ENCODE data around the gene B4GALNT3. TPM values are rescaled to one million over a fixed set of nuclear protein-coding genes. Genes with fewer than 3 reads are reported as not detected.

The B4GALNT3 gene
- total RNA-seq, 2 experiments from 2014 or later, result 3.4 to 5.4 TPM

- ChIA-PET POLR2A (no interaction called here), CTCF (ENCODE audit: unreplicated experiment) (no interaction called here)
- Histone ChIP-seq H3K4me3 (ENCODE audit: low read depth, low read length, poor library complexity, severe bottlenecking) (no peak overlapping the region), H3K9me3 (ENCODE audit: low read length) (no peaks in the 10 kb centered on the region), H3K79me2 (ENCODE audit: insufficient read depth, low read depth, low read length) (no peaks in the 10 kb centered on the region), H4K20me1 (ENCODE audit: insufficient read depth, low read length) (no peaks in the 10 kb centered on the region), H3K9me2 (ENCODE audit: insufficient read depth, low read length) (no peaks in the 10 kb centered on the region), H2AFZ (ENCODE audit: low read length) (no peak overlapping the region), H3K4me2 (ENCODE audit: low read length) (no peak overlapping the region), H3K36me3 (ENCODE audit: insufficient read depth, low read length) (no peaks in the 10 kb centered on the region), H3K4me1 (ENCODE audit: insufficient read depth, low read length, poor library complexity, severe bottlenecking) (peaks cover 5% of the 10 kb centered on the region), H3K27ac (ENCODE audit: low read depth, low read length, poor library complexity, severe bottlenecking) (no peak overlapping the region)
- TF ChIP-seq, protein P1, sequence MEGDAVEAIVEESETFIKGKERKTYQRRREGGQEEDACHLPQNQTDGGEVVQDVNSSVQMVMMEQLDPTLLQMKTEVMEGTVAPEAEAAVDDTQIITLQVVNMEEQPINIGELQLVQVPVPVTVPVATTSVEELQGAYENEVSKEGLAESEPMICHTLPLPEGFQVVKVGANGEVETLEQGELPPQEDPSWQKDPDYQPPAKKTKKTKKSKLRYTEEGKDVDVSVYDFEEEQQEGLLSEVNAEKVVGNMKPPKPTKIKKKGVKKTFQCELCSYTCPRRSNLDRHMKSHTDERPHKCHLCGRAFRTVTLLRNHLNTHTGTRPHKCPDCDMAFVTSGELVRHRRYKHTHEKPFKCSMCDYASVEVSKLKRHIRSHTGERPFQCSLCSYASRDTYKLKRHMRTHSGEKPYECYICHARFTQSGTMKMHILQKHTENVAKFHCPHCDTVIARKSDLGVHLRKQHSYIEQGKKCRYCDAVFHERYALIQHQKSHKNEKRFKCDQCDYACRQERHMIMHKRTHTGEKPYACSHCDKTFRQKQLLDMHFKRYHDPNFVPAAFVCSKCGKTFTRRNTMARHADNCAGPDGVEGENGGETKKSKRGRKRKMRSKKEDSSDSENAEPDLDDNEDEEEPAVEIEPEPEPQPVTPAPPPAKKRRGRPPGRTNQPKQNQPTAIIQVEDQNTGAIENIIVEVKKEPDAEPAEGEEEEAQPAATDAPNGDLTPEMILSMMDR (conservative IDR thresholded peaks at IDR 0.05; ENCODE audit: low read length), result no peak
- TF ChIP-seq EZH2phosphoT487 (IDR thresholded peaks at IDR 0.05; ENCODE audit: borderline replicate concordance, low read depth, low read length), result no peak
- no TSS peak for BruUV-seq (replicated peaks)
- intact Hi-C loops (cut with micrococcal nuclease; ENCODE audit: unreplicated experiment), result no loop called here
- DNase-seq (ENCODE audit: low spot score), result no peak
These were observed 121.6 kb downstream of the B4GALNT3 start for GRCh38 chr12:581321-581720.

DNA sequence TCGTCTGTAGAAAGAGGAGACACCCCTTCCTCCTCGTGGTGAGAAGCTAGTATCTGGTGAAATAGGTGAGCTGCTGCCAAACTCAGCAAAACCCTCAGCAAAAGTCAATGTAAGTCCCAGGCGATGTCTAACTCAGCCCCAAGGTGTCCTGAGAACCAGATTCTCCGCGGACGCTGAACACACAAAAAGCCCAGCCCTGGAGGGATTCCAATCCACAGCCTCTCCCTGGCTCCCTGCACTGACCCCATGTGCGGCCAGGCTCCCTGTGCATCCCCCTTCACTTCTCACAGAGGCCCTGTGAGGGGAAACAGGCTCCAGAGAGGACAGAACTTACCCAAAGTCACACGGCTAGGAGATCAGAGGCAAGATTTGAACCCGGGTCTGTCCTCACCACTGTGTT, 122.0 kb downstream of the B4GALNT3 start:
- BruUV-seq (replicated peaks), result no TSS peak
- POLR2A ChIA-PET, result no interaction called here
- Histone ChIP-seq H3K9me3 (ENCODE audit: low read length) (no peaks in the 10 kb centered on the region), H3K4me1 (ENCODE audit: insufficient read depth, low read length, poor library complexity, severe bottlenecking) (peaks cover under 1% of the 10 kb centered on the region), H3K79me2 (ENCODE audit: insufficient read depth, low read depth, low read length) (no peaks in the 10 kb centered on the region), H4K20me1 (ENCODE audit: insufficient read depth, low read length) (no peaks in the 10 kb centered on the region), H3K4me3 (ENCODE audit: low read depth, low read length, poor library complexity, severe bottlenecking) (no peak overlapping the region), H3K9me2 (ENCODE audit: insufficient read depth, low read length) (no peaks in the 10 kb centered on the region), H3K27ac (ENCODE audit: low read depth, low read length, poor library complexity, severe bottlenecking) (no peak overlapping the region), H2AFZ (ENCODE audit: low read length) (no peak overlapping the region), H3K4me2 (ENCODE audit: low read length) (no peak overlapping the region), H3K36me3 (ENCODE audit: insufficient read depth, low read length) (no peaks in the 10 kb centered on the region)
- intact Hi-C loops (cut with micrococcal nuclease; ENCODE audit: unreplicated experiment), result no loop called here
- no peak for DNase-seq (ENCODE audit: low spot score)
- CTCF ChIA-PET (ENCODE audit: unreplicated experiment), result no interaction called here
- TF ChIP-seq EZH2phosphoT487 (IDR thresholded peaks at IDR 0.05; ENCODE audit: borderline replicate concordance, low read depth, low read length), result no peak
- TF ChIP-seq, protein P1 (conservative IDR thresholded peaks at IDR 0.05; ENCODE audit: low read length), result no peak

- Histone ChIP-seq H2AFZ (ENCODE audit: low read length) (no peak overlapping the region), H3K79me2 (ENCODE audit: insufficient read depth, low read depth, low read length) (no peaks in the 10 kb centered on the region), H3K27ac (ENCODE audit: low read depth, low read length, poor library complexity, severe bottlenecking) (no peak overlapping the region), H3K4me2 (ENCODE audit: low read length) (no peak overlapping the region), H3K4me3 (ENCODE audit: low read depth, low read length, poor library complexity, severe bottlenecking) (no peak overlapping the region), H3K9me2 (ENCODE audit: insufficient read depth, low read length) (no peaks in the 10 kb centered on the region), H3K4me1 (ENCODE audit: insufficient read depth, low read length, poor library complexity, severe bottlenecking) (no peaks in the 10 kb centered on the region), H4K20me1 (ENCODE audit: insufficient read depth, low read length) (no peaks in the 10 kb centered on the region), H3K36me3 (ENCODE audit: insufficient read depth, low read length) (no peaks in the 10 kb centered on the region), H3K9me3 (ENCODE audit: low read length) (no peaks in the 10 kb centered on the region)
- DNase-seq (ENCODE audit: low spot score), result no peak
- BruUV-seq (replicated peaks), result no TSS peak
- POLR2A ChIA-PET, result no interaction called here
- intact Hi-C loops (cut with micrococcal nuclease; ENCODE audit: unreplicated experiment), result no loop called here
- CTCF ChIA-PET (ENCODE audit: unreplicated experiment), result no interaction called here
- TF ChIP-seq EZH2phosphoT487 (IDR thresholded peaks at IDR 0.05; ENCODE audit: borderline replicate concordance, low read depth, low read length), result no peak
- TF ChIP-seq, protein P1 (conservative IDR thresholded peaks at IDR 0.05; ENCODE audit: low read length), result no peak
These were observed 123.6 kb downstream of the B4GALNT3 start for GRCh38 chr12:583251-583869.

All from OCI-LY7 (cell line).